Endometrial microvascular endothelial cells (primary cell): Measurements from ENCODE around the gene CHST12. TPM values are rescaled to one million over a fixed set of nuclear protein-coding genes. Genes with fewer than 3 reads are reported as not detected.

Source experiments
- in situ Hi-C: cut with HindIII; loops from 2 replicates; pipeline ENCODE4 v1.10.0; 2017; ENCODE audit warnings: low sequenced_read_pairs, low pct_unique_long_range_greater_than_20kb; ENCODE audit errors: inconsistent ontology term
- total RNA-seq: library from RNA; depleted of rRNA; stranded (reverse); fragments of >200 nt; gene quantifications from one replicate; pipeline ENCODE4 v1.2.3, GENCODE V29; 2015; ENCODE audit errors: inconsistent ontology term

Gene CHST12
- total RNA-seq, 1 donor from 2014 or later, result 11.9 TPM

DNA sequence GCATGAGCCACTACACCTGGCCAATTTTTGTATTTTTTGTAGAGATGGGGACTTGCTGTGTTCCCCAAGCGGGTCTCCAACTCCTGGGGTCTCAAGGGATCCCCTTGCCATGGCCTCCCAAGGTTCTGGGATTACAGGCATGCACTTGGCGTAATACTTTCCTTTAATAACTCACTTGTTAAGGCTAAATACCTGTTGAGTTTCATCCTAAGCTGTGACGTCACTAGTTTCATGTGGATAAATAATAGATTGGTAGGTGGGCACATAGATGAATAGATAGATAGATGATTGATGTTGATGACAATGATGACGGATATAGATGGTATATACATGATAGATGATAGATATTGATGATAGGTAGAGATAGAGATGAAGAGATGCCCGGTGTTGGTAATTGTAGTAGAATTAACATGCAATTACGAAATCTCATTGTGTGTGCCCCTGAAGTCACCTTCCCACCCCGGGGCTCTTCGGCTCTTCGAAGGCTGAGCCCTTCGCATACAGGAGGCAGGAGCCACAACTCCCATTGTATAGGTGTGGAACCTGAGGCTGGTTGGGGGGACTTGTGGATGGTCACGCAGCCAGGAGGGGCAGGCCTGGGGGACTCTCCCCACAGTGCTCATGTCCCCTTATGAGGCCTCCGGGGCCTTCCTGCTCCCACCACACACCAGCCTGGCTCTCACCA, 70.2 kb downstream of the CHST12 start:
- in situ Hi-C loops, result no loop called here

DNA sequence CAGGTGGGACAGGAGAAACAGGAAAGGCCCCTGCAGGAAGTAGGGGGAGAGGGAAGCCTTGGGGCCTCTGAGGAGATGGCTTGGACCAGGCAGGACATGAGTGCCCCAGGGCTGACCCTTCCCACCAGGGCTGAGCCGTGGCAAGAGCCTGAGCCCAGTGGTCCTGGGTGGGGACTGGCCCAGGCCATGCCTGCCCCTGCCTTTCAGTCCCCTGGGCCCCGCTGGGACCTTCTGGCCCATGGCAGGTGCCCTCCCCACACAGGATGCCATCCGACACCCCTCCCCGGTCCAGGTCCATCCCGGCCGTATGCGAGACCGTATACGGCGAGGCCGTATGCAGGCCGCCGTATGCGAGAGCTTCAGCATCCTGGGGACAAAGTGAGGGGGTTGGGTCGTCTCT, 70.8 kb downstream of the CHST12 start:
- in situ Hi-C loops, result no loop called here

DNA sequence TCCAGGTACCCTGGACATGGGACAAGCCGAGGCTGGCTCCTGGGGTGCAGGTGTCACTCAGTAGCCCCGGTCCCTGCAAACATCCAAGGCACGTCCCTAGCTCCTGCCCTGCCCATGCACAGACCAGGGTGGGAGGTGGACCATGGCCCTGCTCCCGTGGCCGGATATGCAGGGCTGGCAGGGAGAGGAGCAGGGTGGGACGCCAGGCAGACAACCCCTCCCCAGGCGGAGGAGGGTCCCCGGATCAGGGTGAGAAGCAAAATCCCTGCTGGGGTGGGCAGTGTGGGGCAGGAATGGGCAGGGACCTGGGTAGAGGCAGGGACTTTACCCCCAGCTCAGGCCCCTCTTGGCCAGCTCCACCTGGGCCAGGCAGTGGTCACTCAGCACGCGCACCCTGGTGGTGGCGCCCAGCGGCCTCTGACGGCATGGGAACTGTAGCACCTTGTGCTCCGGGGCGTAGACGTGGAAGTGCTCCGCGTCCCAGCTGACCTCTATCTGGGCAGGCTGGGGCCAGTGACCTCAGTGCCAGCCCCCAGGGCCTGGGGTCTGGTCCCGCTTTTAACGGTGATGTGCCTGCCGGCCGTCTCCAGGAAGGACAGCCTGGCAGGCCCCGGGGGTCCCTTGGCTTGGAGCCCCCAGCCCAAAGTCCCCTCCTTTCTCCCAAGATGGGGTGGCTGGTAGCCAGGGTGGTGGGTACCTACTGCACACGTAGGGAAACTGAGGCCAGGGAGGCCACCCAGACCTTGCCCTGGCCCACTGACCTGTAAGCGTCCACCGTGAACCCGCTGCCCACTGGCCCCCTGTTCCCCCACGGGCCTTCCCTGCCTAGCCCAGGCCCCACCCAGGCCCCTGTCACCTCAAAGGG, 71.6 kb downstream of the CHST12 start:
- in situ Hi-C loops, result no loop called here

DNA sequence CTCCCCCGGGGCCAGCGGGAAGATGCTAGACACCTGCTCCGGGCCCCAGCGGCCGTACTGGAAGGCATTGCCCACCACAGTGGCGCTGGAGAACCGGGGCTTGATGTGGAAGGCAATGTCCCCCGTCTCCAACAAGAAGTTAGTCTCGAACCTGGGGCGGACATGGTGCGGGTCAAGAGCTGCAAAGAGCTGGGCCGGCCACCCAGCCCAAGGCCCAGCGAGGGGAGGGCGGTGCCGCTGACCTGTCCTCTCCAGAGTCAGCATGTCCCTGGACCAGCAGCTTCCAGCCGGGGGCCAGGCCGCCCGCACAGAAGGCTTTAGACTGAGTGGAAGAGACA, 72.2 kb downstream of the CHST12 start:
- in situ Hi-C loops, result no loop called here

DNA sequence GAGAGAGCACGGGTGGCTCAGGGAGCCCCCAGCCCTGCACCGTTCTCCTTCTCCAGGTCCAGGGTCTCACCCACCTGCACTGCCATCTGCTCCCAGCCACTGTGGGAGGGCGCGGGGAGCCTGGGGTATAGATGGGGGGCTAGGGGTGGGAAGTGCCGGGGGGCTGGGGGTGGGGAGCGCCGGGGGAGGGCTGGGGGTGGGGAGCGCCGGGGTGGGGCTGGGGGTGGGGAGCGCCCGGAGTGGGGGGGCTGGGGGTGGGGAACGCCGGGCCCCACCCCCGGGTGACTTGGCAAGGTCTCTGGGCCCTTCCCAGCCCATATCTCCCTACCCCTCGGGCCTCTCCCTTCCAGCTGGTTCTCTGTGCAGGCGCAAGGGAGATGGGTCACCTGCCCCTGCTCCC, 72.9 kb downstream of the CHST12 start, which contains the start of gene GRIFIN:
TSS of gene GRIFIN (minus strand) at position 101 of the 400 bp plus-strand sequence. CDS start at position 86, 15 bp downstream.
- in situ Hi-C loops, result no loop called here

DNA sequence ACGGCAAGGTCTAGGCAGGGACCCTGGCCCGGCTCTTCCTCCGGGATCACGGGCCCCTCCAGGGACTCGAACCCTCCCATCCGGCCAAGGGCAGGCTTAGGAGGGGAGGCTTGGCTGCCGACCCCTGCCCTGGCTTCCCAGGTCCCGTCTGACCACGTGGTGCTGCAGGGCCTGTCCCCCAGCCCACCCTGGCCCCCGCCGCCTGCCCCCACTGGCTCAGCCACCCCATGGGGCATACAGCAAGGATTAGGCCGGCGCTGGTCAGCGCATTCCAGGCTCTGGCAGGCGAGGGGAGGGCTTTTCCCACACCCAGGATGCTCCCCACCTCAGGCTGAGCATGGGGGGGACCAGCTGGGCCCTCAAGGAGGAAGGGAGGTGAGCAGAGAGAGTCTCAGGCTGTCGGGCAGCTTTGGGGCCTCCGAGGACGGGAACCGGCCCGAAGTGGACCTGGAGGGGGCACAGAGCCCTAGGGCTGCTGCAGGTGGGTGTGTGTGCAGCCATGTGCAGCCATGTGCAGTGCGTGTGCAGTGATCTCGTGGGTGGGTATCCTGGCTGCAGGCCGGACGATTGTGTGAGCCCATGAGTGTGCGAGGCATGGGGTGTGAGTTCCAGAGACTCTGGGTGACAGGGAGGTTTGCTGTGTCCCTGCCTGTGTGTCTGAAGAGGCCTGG, 73.5 kb downstream of the CHST12 start:
- in situ Hi-C loops, result no loop called here

DNA sequence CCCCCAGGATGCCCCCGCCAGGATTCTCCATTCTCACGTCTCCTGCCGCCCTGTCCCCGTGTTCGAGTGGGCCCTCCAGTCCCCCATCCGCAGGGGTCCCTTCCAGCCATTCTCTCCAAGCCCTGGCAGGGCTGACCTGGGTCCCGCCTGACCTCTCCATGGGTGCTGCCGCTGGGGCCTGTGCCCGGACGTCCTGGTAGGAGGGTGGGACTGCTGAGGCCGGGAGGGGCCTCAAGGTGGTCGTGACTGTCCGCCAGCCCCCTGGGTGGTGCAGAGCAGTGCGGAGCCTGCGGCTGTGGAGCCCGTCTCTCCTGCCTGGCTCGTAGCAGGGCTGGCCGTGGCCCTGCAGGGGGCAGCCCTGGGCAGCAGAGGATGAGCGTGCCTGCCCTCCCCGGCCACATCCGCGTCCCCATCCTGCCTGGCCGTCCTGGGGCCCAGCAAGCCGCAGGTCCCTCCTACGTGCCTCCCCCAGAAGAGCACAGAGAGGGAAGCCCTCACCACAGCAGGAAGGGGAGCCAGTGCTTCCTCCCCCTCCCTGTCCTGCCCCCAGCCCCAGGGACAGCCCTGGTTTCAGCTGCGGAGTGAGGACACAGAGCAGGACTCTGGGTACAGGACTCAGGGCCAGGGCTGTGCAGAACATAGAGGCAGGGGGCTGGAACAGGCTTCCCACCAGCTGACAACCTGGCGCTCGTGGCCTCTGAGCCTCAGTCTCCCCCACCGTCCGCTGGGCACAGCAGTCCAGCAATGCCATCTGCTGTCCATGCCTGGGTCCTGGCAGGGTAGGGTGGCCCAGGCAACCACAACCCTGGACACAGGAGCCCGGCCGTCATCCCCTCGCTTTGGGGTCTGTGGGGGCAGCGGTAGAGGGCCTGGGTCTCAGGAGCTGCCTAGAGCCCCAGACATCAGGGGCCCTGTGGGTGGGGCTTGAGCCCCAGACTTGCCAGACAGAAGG, 74.3 kb downstream of the CHST12 start:
- in situ Hi-C loops, result no loop called here

DNA sequence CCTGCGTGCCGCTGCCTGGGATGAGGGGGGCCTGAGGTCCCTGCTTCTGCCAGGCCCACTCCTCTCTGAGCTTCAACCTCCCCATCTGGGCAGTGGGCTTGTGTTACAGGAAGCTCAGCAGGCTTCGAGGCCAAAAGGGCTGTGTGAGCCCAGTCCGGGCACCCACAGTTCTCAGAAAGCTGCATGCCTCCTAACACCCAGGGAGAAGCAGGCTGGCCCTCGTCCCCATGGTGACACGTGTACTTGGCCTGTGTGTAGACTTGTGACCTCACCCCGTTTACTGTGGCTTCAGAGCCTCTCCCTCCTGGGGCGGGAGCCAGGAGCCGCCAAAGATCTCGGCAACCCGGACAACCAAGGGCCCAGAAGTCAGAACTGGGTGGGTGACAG, 75.0 kb downstream of the CHST12 start:
- in situ Hi-C loops, result no loop called here

DNA sequence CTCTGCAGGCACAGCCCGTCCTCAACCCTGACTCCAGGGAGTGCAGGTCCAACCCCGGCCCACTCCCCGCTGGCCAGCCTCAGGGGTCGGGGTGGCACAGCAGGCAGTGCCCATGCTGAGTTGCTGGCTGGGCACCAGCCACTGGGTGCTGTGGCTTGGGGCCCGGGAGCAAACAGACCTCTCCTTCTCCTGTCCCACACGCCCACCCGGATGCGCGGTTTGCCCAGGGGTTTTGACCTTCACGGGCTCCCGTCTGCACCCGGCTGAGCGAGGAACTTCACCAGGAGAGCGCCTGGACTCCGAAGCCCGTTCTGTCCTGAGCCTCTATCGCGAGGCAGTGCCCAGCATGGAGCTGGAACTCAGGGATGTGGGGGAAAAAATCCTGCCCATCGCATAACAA, 75.4 kb downstream of the CHST12 start:
- in situ Hi-C loops, result no loop called here

DNA sequence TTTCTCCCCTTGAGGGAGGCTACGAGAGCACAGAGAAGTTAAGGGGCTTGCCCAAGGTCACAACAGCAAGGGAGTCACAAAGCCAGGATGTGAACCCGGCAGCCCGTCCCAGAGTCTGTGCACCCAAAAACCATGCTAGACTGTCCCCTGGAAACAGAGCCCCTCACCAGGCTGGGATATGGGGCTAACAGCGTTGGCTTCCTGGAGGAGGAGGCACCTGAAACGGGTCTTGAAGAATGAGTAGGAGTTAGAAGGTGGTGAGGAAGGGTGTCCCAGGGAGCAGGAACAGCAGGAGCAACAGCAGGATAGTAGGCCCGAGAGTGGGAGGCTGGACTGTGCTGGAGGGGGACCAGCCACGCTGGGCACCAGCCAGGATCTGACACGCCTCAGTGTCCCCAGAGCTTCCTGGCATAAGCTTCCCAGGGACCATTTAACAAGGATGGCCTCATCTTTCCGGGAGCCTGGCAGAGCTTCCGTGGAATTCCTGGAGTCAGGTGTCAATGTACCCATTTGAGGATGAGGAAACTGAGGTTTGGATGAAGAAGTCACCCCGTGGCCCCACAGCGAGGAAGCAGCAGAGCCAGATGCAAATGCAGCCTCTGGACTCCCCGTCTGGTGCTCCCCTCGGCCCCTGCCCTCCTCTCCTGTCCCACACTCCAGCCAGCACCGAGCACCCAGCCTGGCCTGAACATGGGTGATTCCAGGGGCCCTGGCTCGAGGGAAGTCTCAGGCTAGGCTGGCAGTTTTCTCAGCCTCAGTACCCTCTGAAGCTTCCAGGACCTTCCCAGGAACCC, 76.1 kb downstream of the CHST12 start:
- in situ Hi-C loops, result no loop called here

DNA sequence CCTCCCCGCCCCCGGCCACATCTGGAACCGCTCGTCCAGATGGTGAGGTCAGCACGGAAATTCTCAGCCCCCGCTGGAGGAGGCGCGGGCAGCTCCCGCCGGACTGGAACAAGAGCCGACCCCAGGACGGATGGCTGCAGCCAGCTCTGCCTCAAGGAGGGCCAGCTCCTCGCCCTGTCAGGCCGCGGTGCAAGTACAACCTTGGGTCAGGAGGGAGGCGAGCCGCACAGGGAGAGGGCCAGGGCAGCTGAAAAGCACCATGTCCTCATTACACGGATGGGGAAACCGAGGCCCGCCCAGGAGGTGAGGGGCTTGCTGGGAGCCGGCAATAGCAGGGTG, 76.6 kb downstream of the CHST12 start:
- in situ Hi-C loops, result no loop called here

DNA sequence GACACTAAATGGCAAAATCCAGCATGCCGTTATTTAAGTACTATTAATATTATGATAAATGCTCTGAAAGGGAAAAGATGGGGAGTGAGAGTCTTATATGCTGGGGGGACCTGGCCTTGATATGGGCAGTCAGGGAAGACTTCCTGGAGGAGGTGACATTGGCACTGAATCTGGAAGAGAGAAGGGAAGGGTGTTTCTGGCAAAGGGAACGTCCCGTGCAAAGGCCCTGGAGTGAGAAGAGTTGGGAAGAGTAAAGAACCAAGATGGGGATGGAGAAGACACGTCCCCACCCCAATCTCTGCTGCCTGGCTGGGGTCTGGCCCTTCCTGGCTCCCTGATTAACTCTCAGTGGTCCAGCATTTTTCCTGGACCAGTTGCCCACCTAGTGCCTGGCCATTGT, 77.8 kb downstream of the CHST12 start:
- in situ Hi-C loops, result no loop called here

DNA sequence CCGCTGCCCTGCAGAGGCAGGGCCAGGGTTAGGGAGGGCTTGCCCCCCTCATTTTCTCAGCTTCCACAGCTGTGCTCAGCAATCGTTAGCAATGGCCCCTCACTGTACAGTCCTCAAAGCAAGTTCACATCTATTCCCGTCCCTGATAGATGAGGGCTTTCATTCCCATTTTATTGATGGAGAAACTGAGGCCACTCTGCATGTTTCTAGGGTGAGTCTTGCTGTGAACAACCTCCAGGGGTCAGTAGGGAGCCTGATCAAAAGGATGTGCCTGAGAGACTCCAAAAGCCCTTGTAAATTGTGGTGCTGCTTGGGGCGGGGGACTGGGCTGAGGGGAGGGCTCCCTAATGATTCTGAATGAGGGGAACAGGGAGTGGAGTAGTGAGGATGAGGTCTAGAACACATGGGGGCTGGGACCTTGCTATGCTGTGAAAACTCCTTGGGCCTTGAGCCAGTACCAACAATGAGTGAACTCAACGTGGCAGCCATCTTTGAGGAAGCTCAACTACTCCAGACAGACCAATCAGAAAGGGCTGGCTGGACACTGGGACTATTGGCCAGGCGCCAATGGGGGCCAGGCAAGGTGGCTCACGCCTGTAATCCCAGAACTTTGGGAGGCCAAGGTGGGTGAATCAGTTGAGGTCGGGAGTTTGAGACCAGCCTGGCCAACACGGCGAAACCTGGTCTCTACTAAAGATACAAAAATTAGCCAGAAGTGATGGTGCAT, 79.5 kb downstream of the CHST12 start:
- in situ Hi-C loops, result no loop called here

DNA sequence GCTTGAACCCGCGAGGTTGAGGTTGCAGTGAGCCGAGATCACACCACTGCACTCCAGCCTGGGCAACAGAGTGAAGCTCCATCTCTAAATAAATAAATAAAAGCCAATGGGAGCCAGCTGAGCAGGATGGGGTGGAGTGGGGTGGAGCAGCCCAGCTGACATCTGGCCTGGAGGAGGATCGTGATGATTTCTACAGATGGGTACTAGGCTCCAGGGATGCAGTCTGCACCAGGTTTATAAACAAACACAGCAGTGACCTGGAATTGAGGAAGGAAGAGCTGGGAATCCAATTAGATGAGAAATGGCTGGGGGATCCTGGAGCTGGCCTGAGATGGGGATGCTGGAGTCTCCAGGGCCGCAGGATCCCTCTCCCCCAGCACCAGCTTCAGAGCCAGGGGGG, 80.1 kb downstream of the CHST12 start:
- in situ Hi-C loops, result no loop called here

DNA sequence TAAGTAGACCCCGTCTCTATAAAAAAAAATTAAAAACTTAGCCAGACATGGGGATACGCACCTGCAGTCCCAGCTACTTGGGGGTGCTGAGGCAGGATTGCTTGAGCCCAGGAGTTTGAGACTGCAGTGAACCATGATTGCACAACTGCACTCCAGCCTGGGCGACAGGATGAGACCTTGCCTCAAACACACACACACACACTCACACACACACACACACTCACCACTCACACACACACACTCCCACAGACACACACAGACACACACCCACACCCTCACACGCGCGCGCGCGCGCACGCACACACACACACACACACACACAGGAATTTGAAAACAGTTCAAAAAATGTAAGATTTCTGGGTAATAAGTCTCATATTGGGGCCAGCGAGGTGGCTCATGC, 81.5 kb downstream of the CHST12 start:
- in situ Hi-C loops, result no loop called here

DNA sequence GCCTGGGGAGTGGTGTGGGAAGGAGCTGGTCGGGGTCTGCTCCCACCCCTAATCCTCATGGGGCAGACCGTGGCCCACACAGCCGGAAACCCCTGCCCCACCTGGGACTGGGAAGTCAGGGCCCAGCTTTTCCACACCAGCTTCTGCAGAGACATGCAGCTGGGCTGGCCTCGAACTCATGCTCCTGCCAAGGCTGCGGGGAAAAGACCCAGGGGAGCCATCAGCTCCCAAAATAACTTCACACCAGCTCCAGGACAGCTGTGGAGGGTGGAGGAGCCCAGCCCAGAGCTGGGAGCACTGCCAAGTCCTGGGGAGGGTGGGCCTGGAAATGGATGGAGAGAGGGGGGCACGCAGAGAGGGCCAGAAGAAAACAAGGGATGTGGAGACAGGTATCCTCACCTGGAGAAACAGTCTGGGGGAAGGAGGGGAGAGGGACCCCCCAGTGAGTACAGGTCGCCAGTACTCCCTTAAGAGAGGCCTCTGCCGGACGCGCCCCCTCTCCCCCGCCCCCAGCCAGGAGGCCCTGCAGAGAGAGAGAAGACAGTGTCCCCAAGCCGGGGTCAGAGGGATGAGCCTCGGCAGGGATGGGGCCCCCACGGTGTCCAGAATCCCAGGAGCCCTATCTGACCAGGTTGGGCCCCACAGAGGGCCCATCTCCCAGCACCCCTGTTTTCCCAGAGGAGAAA, 84.3 kb downstream of the CHST12 start:
- in situ Hi-C loops, result no loop called here

DNA sequence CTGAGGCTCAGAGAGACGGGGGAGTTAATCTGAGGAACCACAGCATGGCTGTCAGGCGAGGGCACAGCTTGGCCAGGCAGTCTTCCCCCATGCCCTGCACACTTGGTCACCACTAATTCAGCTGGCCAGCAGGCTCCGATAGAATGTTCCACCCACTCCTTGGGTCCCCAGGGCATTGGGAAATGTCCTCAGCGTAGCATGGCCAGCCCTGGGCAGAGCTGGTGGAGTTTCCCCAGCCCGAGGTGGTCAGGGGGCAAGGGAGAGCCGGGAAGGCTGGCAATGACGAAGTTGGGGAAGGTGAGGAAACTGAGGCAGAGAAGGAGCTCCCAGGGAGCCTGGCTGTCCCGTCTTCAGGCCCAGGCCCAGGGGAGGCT, 84.8 kb downstream of the CHST12 start:
- in situ Hi-C loops, result no loop called here
